Neural cell (in vitro differentiated cells): ENCODE data around the gene MPLKIP. TPM values are rescaled to one million over a fixed set of nuclear protein-coding genes. Genes with fewer than 3 reads are reported as not detected.
A peak's percentile ranks its signal among the peaks of the same experiment; 100 is the strongest.

Experiments used
- H2AFZ ChIP-seq: fragments of 200-600, 300-800 bp; sonication (generic), shearing (Covaris generic); 2 replicates; pipeline ENCODE4 v1.6.0; 2014; ENCODE audit warnings: low read depth, mild to moderate bottlenecking, antibody characterized with exemption, low read length, moderate library complexity
- H3F3A ChIP-seq: fragments of 200-600 bp; shearing (Covaris generic); 2 replicates; pipeline ENCODE4 v1.6.1; 2016; ENCODE audit warnings: mild to moderate bottlenecking, moderate library complexity, mixed read lengths, antibody characterized with exemption, low read length; ENCODE audit not compliant: insufficient read depth, poor library complexity, severe bottlenecking
- H3K27ac ChIP-seq: fragments of 200-600, 300-800 bp; sonication (generic), shearing (Covaris generic); 2 replicates; pipeline ENCODE4 v1.5.1; 2014; ENCODE audit warnings: mild to moderate bottlenecking, low read length, moderate library complexity
- H3K27me3 ChIP-seq: fragments of 300-800, 200-600 bp; sonication (generic), shearing (Covaris generic); 2 replicates; pipeline ENCODE4 v1.6.0; 2014; ENCODE audit warnings: mild to moderate bottlenecking, low read depth, low read length, moderate library complexity; ENCODE audit not compliant: insufficient read depth
- H3K36me3 ChIP-seq: fragments of 300-800, 200-600 bp; sonication (generic), shearing (Covaris generic); 2 replicates; pipeline ENCODE4 v1.5.1; 2014; ENCODE audit warnings: mild to moderate bottlenecking, antibody characterized with exemption, low read length, moderate library complexity; ENCODE audit not compliant: insufficient read depth
- H3K4me2 ChIP-seq: fragments of 300-800, 200-600 bp; sonication (generic), shearing (Covaris generic); 2 replicates; pipeline ENCODE4 v1.6.0; 2014; ENCODE audit warnings: mild to moderate bottlenecking, low read length
- H3K4me3 ChIP-seq: fragments of 300-800, 200-600 bp; sonication (generic), shearing (Covaris generic); 2 replicates; pipeline ENCODE4 v1.5.1; 2014; ENCODE audit warnings: mild to moderate bottlenecking, low read length, moderate library complexity
- H3K79me2 ChIP-seq: fragments of 200-600 bp; shearing (Covaris generic); replicated peaks from 2 replicates; pipeline ENCODE4 v1.6.0; 2014; ENCODE audit warnings: mild to moderate bottlenecking, low read length, moderate library complexity; ENCODE audit not compliant: insufficient read depth
- H3K9ac ChIP-seq: fragments of 300-800, 200-600 bp; sonication (generic), shearing (Covaris generic); 2 replicates; pipeline ENCODE4 v1.6.1; 2016; ENCODE audit warnings: mild to moderate bottlenecking, low read length, mixed read lengths
- H3K9me2 ChIP-seq: fragments of 200-600 bp; shearing (Covaris generic); 2 replicates; pipeline ENCODE4 v1.6.1; 2016; ENCODE audit warnings: mild to moderate bottlenecking, low read length, mixed read lengths; ENCODE audit not compliant: insufficient read depth
- H3K9me3 ChIP-seq: fragments of 200-600, 300-800 bp; sonication (generic), shearing (Covaris generic); 2 replicates; pipeline ENCODE4 v1.6.1; 2016; ENCODE audit warnings: mild to moderate bottlenecking, mixed run types, low read length, moderate library complexity, mixed read lengths
- H4K20me1 ChIP-seq: fragments of 200-600 bp; shearing (Covaris generic); 2 replicates; pipeline ENCODE4 v1.6.1; 2016; ENCODE audit warnings: mild to moderate bottlenecking, mixed run types; ENCODE audit not compliant: insufficient read depth
- EP300 ChIP-seq: fragments of 450-650 bp; conservative IDR thresholded peaks from 2 replicates; pipeline ENCODE4 v1.6.1; 2014; ENCODE audit warnings: antibody characterized with exemption, mild to moderate bottlenecking, moderate library complexity; ENCODE audit not compliant: poor library complexity, severe bottlenecking
- EZH2 ChIP-seq: fragments of 200-600, 300-800 bp; shearing (Covaris generic), sonication (generic); IDR thresholded peaks from 2 replicates; pipeline ENCODE4 v1.6.1; 2014; ENCODE audit warnings: antibody characterized with exemption, low read length, borderline replicate concordance, mild to moderate bottlenecking; ENCODE audit not compliant: insufficient read depth, poor library complexity, severe bottlenecking
- MXI1 ChIP-seq: fragments of 450-650 bp; conservative IDR thresholded peaks from 2 replicates; pipeline ENCODE4 v1.6.1; 2014; ENCODE audit warnings: antibody characterized with exemption, mild to moderate bottlenecking; ENCODE audit not compliant: poor library complexity, severe bottlenecking
- POLR2AphosphoS5 ChIP-seq: IDR thresholded peaks from 2 replicates; pipeline ENCODE4 v1.6.1; 2012
- RAD21 ChIP-seq: fragments of 450-650 bp; conservative IDR thresholded peaks from 2 replicates; pipeline ENCODE4 v1.6.1; 2014; ENCODE audit warnings: antibody characterized with exemption, mild to moderate bottlenecking, moderate library complexity
- SMC3 ChIP-seq: fragments of 450-650 bp; conservative IDR thresholded peaks from 2 replicates; pipeline ENCODE4 v1.6.1; 2014; ENCODE audit warnings: antibody characterized with exemption, mild to moderate bottlenecking, moderate library complexity; ENCODE audit not compliant: poor library complexity
- TAF1 ChIP-seq: IDR thresholded peaks from 2 replicates; pipeline ENCODE4 v1.6.1; 2012; ENCODE audit warnings: low read depth
- polyA minus RNA-seq: library from RNA; depleted of rRNA, polyadenylated mRNA; stranded (reverse); fragments of >200 nt; gene quantifications from 2 replicates; pipeline ENCODE4 v1.2.3, GENCODE V29; 2014
- polyA plus RNA-seq: library from polyadenylated mRNA; depleted of rRNA; stranded (reverse); fragments of >200 nt; gene quantifications from 2 replicates; pipeline ENCODE4 v1.2.3, GENCODE V29; 2014
- TF ChIP-seq, protein P1 (sequence below): fragments of 450-650 bp; IDR thresholded peaks from 2 replicates; pipeline ENCODE4 v1.5.1; 2014; ENCODE audit warnings: antibody characterized with exemption, mild to moderate bottlenecking, moderate library complexity; ENCODE audit not compliant: poor library complexity, severe bottlenecking
- TF ChIP-seq, protein P2 (sequence below): IDR thresholded peaks from 2 replicates; pipeline ENCODE4 v1.6.1; 2012; ENCODE audit warnings: borderline replicate concordance

MPLKIP gene
- polyA plus RNA-seq (45.6 and 54.6 TPM in 2 replicates), polyA minus RNA-seq (22.9 and 34.7 TPM in 2 replicates)

GRCh38 chr7:40134428-40135316 lies at the start of gene MPLKIP, which contains the start of gene SUGCT:
MPLKIP (minus strand) TSS chr7:40134622; CDS start chr7:40134567, 55 bp downstream.
SUGCT (plus strand) TSS chr7:40135005.
- H4K20me1 ChIP-seq, result no peaks in the 10 kb centered on the region
- H3K4me2 ChIP-seq, result peak within 1 kb of the TSS; percentile 85
- peaks cover 33% of the 10 kb centered on the region for H3K79me2 ChIP-seq
- no peaks in the 10 kb centered on the region for H3K36me3 ChIP-seq
- H2AFZ ChIP-seq, result peak within 1 kb of the TSS; percentile 98
- no peaks in the 10 kb centered on the region for H3K9me3 ChIP-seq
- no peaks in the 10 kb centered on the region for H3K9me2 ChIP-seq
- no peaks in the 10 kb centered on the region for H3F3A ChIP-seq
- no peaks in the 10 kb centered on the region for H3K27me3 ChIP-seq
- H3K27ac ChIP-seq, result peak within 1 kb of the TSS; percentile 91
- peak within 1 kb of the TSS; percentile 86 for H3K9ac ChIP-seq
- peak within 1 kb of the TSS; percentile 94 for H3K4me3 ChIP-seq
- TF ChIP-seq MXI1 (peak; percentile 79), TAF1 (peak; percentile 96), SMC3 (peak; percentile 76), EP300 (peak; percentile 67), RAD21 (peak; percentile 64), EZH2 (no peak), POLR2AphosphoS5 (peak; percentile 91)
- TF ChIP-seq, protein P1, sequence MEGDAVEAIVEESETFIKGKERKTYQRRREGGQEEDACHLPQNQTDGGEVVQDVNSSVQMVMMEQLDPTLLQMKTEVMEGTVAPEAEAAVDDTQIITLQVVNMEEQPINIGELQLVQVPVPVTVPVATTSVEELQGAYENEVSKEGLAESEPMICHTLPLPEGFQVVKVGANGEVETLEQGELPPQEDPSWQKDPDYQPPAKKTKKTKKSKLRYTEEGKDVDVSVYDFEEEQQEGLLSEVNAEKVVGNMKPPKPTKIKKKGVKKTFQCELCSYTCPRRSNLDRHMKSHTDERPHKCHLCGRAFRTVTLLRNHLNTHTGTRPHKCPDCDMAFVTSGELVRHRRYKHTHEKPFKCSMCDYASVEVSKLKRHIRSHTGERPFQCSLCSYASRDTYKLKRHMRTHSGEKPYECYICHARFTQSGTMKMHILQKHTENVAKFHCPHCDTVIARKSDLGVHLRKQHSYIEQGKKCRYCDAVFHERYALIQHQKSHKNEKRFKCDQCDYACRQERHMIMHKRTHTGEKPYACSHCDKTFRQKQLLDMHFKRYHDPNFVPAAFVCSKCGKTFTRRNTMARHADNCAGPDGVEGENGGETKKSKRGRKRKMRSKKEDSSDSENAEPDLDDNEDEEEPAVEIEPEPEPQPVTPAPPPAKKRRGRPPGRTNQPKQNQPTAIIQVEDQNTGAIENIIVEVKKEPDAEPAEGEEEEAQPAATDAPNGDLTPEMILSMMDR, result peak; percentile 99
- TF ChIP-seq, protein P2, sequence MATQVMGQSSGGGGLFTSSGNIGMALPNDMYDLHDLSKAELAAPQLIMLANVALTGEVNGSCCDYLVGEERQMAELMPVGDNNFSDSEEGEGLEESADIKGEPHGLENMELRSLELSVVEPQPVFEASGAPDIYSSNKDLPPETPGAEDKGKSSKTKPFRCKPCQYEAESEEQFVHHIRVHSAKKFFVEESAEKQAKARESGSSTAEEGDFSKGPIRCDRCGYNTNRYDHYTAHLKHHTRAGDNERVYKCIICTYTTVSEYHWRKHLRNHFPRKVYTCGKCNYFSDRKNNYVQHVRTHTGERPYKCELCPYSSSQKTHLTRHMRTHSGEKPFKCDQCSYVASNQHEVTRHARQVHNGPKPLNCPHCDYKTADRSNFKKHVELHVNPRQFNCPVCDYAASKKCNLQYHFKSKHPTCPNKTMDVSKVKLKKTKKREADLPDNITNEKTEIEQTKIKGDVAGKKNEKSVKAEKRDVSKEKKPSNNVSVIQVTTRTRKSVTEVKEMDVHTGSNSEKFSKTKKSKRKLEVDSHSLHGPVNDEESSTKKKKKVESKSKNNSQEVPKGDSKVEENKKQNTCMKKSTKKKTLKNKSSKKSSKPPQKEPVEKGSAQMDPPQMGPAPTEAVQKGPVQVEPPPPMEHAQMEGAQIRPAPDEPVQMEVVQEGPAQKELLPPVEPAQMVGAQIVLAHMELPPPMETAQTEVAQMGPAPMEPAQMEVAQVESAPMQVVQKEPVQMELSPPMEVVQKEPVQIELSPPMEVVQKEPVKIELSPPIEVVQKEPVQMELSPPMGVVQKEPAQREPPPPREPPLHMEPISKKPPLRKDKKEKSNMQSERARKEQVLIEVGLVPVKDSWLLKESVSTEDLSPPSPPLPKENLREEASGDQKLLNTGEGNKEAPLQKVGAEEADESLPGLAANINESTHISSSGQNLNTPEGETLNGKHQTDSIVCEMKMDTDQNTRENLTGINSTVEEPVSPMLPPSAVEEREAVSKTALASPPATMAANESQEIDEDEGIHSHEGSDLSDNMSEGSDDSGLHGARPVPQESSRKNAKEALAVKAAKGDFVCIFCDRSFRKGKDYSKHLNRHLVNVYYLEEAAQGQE, result peak; percentile 90

GRCh38 chr7:40182452-40182851 lies 48.0 kb upstream of the MPLKIP start:
- H3F3A ChIP-seq, result no peaks in the 10 kb centered on the region
- TF ChIP-seq, protein P1, result no peak
- TF ChIP-seq POLR2AphosphoS5, result no peak
- no peak for TF ChIP-seq RAD21
- TF ChIP-seq, protein P2, result no peak
- no peak for TF ChIP-seq TAF1
- no peak for TF ChIP-seq SMC3
- TF ChIP-seq MXI1, result no peak
- TF ChIP-seq EP300, result no peak
- no peak for TF ChIP-seq EZH2
- H3K9ac ChIP-seq, result no peak overlapping the region
- no peaks in the 10 kb centered on the region for H3K27me3 ChIP-seq
- H3K4me3 ChIP-seq, result no peak overlapping the region
- H4K20me1 ChIP-seq, result no peaks in the 10 kb centered on the region
- H3K9me2 ChIP-seq, result no peaks in the 10 kb centered on the region
- no peak overlapping the region for H2AFZ ChIP-seq
- H3K36me3 ChIP-seq, result no peaks in the 10 kb centered on the region
- H3K9me3 ChIP-seq, result no peaks in the 10 kb centered on the region
- no peak overlapping the region for H3K4me2 ChIP-seq
- H3K79me2 ChIP-seq, result no peaks in the 10 kb centered on the region
- H3K27ac ChIP-seq, result no peak overlapping the region
